CD4-positive, alpha-beta T cell treated with Interleukin-4 for 4 hours (primary cell): ENCODE results near the gene KCNG2.
"Not testable (repeated sequence)": the region's sequence is repeated elsewhere in the genome, so short reads cannot be mapped to it uniquely, and the experiment has no call there.

Source experiments
- DNase-seq: peaks from one replicate; pipeline ENCODE4 v3.0.0-alpha.2; 2020

Gene KCNG2

DNA sequence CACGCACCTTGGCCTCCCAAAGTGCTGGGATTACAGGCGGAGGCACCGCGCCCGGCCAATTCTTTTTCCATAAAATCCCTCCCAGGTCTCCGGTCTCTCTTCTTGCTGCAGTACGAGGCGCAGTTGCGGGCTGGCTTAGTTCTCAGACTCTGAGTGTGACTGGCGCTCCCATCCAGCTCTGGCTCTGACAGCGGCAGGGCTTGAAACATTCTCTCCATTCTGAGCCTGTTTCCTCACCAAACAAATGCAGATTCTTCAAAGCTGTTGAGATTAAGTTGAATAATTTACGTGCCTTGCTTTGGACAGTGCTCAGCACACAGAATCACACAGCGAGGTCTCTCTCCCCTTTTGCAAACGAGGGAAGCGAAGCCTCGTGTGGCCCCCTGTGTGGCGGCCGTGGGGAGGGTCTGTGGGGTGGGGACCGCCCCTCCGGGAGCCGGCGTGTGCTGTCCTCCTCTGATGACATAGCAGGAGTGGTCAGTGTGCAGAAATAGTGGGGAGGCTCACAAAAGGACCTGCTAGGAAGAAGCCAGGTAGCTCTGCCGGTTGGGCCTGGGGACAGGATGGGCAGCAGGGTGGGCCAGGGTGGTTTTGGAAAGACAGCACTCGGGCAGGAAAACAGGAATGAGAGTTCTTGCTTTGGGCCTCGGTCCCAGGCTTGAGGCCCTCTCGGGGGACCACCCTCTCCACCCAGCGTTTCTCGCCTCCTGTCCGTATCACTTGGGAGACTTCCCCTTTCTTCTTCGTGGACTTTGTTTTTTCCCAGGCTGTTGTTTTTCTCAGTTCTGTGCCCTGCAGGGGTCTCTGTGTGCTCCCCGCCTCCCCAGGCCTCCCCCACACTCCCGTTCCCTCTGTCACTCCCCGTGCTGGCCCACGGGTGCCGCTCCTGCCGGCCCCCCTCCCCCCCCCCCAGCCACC lies 75.0 kb downstream of the KCNG2 start:
- DNase-seq = no peak

GRCh38 chr18:79873449-79874110 lies 75.8 kb downstream of the KCNG2 start:
- DNase-seq = no peak

- no peak for DNase-seq
Measured at GRCh38 chr18:79874553-79875530, 77.1 kb downstream of the KCNG2 start.

DNA sequence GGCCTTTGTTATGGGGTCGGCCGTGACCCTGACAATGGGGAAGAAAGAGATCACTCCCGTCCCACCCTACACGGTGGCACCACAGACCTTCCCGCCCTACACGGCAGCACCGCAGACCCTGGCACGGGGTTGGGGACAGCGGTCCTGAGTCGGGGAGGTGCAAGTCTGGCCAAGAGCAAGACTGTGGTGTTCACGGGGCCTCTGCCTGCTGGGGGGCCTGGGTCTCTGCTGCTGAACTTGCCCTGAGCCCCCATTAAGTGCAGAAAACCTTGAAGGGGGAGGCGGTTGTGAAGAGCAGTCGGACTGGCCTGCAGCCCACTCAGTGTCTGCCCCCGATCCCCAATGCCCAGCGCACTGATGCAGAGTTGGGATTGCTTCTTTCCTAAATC lies 77.8 kb downstream of the KCNG2 start:
- DNase-seq = no peak

DNA sequence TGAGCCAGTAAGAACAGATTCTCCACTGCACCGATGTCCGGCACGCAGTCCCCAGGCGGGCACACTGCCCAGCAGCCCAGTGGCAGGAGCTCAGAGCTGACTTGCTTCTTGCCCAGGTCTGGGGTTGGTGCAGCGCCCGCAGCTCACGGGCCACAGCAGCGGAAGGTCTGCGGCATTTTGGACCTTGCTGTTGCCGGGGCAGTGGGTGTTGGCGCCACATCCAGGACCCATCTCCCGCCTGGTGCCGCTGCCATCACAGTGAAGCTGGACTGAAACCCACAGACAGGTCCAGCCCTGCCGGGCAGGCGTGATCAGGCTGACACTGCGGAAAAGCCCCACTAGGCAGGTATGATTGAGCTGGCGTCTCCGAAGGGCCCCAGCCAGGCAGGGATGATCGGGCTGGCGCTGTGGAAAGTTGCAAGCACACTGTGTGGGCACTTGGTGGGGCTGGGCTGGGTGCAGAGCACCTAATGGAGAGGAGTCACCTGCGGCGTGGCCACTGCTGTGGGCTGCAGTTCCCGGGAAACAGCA lies 78.3 kb downstream of the KCNG2 start:
- DNase-seq = no peak

- DNase-seq = no peak
Measured at GRCh38 chr18:79876497-79876896, 78.8 kb downstream of the KCNG2 start.

DNA sequence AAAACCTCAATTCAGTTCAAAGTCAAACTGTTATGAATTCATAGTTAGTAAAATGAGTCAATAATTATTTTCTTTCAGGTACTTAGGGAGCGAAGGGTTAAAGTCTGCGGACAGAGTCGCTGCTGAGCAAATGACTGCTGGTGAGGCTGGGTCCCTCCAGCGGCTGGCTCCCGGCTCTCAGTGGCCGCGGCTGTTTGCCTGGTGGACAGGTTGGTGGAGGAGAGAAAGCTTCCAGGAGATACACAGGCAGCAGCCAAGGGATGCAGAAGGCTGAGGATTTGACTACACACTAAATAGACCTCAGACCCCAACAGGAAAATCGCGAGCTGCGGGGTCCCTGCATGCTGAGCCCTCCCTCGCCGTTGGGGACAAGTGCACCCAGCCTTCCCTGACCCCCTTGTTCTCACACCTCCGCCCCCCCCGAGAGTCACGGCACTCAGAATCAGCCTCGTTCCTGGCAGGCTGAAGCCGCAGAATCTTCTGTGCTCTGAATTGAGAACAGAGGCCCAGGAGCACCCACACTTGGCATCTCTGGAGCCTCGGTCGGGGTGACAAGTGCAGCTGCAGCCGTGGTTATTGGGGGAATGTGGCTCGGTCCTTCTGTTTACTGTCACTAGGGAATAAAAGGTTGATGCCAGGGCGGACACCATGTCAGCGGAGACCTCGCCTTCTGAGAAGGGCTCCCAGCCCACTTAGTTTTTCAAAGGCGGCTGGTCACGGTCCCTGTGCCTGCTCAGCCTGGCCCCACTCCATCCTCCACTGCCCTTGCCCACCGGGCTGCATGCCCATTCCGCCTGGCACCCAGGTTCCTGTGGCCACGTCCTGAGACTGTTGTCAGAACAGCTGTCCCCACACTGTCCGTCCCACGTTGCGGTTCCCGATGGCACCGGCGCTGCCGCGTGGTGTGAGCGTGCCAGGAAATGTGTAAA lies 79.7 kb downstream of the KCNG2 start:
- no peak for DNase-seq

DNA sequence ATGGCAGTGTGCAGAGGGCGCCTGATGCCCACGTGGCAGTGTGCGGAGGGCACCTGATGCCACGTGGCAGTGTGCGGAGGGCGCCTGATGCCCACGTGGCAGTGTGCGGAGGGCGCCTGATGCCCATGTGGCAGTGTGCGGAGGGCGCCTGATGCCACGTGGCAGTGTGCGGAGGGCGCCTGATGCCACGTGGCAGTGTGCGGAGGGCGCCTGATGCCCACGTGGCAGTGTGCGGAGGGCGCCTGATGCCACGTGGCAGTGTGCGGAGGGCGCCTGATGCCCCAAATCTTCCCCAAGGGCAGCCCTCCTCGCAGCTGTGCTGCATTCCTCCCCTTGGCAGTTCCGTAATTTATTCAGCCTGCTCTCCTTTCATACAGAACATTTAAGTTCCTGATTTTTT lies 80.5 kb downstream of the KCNG2 start:
- DNase-seq = not testable (repeated sequence)

DNA sequence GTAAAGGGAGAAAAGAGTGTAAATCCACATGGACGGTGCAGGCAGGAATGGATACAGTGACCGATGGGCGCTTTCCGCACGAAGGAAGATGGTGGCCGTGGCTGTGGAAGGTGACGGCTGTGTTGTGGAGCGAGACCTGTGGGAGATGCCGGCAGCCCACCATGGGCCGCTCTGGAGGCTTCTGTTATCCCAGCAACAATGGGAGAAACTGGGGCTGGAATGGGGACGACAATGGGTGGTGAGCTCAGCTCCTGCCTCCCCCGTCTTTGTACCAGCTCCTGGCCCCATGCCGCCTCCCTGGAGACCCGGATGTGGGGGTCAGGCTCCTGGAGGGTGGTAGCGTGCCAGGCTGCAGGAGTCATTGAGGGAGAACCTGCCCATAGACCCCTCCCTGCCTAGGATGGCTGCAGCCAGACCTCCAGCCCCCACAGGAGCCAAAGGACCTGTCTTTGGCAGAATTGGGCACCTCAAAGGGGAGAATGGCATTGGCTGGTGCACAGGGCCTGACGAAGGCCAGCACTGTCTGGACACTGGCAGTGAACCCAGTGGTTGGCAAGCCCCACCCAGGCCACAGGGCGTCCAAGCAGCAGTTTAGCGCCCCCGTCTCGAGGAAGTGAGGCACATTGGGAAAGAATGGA lies 81.1 kb downstream of the KCNG2 start:
- DNase-seq = no peak

DNA sequence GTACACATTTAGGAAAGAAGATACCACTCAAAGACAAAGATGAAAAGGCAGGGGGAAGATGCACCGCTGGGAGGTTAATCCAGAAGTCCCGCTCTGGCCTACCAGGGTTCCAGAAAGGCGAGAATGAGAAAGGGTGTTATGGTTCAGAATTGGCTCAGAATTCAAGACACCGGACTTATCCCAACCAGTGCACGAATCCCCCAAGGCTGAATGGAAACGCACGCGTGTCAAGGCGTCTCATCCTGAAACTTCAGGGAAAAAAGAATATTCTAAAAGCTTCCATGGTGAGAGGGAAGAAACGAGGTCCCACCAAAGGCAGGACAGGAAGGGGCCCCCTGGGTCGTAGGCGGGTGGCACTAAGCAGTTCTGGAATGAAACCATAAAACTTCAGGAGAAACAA lies 81.8 kb downstream of the KCNG2 start:
- DNase-seq = no peak

- DNase-seq = no peak
Measured at GRCh38 chr18:79881695-79882094, 84.0 kb downstream of the KCNG2 start.

- no peak for DNase-seq
Measured at GRCh38 chr18:79882522-79883241, 84.9 kb downstream of the KCNG2 start.

DNA sequence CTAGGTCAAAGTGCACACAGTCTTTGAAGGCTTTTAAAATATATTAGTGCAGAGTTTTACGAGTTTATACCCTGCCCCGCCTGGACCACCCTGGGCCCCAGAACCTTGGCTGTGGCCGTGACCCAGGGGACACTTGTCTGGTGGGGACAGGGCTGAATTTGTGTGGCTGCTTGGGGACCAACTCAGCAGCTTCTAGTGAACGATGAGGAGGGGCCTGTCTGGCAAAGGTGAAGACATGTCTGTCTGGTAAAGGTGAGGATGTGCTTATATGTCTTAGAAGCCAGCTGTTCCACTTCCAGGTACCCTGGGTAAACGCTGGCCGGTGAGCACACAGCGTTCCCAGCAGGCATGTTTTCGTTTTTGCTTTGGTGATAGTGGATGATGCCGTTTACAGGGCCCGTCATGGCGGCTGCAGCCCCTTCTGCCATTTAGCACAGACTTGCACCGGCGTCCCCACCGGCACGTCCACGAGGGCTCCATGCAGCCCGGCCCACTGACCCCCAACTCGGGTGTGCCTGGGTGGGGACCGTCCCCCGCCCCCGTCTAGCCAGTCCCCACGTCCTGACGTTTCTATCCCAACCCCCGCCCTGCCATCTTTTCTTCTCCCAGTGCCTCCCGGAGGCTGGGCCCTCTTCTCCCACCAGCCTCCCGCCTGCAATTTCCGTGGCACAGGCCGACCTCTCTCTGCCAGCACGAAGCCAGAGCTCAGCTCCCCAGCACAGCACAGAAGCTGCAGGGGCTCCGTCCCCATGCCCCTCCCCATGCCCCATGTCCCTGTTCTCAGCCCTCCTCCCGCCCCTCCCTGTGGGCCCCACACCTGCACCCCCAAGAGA lies 85.9 kb downstream of the KCNG2 start:
- DNase-seq = no peak

DNA sequence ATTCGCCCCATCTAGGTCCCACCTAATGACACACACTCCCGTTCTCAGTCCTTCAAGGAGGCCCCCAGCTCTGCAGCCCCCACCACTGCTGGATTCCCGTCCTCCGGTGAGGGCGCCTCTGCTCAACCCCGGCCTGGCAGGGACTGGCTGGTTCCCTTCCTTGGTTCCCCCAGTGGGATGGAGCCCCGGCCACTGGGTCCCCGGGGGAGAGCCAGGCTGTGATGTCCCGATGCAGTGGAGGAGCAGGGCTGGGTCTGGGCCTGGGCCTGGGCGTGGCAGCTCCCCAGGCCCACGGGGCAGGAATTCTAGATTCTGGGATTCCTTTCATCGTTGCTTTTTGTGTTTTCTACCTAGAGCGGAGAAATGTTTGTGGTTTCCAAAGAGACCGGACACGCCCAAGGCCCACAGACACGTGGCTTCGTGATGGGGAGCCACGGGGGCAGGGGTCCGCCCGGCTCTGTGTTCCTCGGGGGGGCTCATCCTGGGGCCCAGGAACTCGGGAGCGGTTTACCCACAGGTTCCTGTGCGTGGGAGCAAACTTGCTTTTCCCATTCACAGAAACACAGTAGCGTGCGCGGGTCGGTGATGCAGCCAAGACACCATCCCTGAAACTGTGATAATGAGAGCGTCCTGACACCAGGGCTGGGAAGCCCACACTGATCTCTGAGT lies 86.7 kb downstream of the KCNG2 start:
- no peak for DNase-seq

- no peak for DNase-seq
Measured at GRCh38 chr18:79884963-79885728, 87.4 kb downstream of the KCNG2 start.

- no peak for DNase-seq
Measured at GRCh38 chr18:79887181-79888000, 89.7 kb downstream of the KCNG2 start.

GRCh38 chr18:79888016-79888415 lies 90.3 kb downstream of the KCNG2 start:
- no peak for DNase-seq
